ENCODE results near the gene TRIM71.
"Not testable (repeated sequence)": the region's sequence is repeated elsewhere in the genome, so short reads cannot be mapped to it uniquely, and the experiment has no call there.

Gene TRIM71

DNA sequence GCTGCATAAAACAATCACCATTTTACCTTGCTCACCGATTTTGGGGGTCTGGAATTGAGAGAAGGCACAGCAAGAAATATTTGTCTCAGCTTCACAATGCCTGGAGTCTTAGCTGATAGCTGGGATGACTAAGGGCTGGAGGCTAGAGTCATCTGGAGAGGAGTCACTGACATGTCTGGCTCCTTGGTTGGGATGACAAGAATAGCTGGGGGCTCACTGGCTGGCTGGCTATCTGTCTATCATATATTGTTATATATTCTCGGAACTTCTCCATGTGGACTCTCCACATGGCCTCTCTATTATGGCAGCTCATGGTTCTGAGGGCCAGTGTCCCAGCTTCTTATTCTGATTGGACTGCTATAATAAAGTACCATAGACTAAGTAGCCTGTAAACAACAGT, 20.0 kb upstream of the TRIM71 start:
- H3K79me2 ChIP-seq (ENCODE audit: insufficient read depth, low read length): no peaks in the 10 kb centered on the region
- no peaks in the 10 kb centered on the region for H3K9me2 ChIP-seq (ENCODE audit: low read depth, low read length)
- no peak overlapping the region for H3K4me3 ChIP-seq (ENCODE audit: low read depth, low read length, poor library complexity, severe bottlenecking)
- no peaks in the 10 kb centered on the region for H4K20me1 ChIP-seq (ENCODE audit: insufficient read depth, low read length)
- no peaks in the 10 kb centered on the region for H3K4me1 ChIP-seq (ENCODE audit: insufficient read depth, low read length, severe bottlenecking)
- no peaks in the 10 kb centered on the region for H3K36me3 ChIP-seq (ENCODE audit: insufficient read depth, low read length)
- no peak overlapping the region for H2AFZ ChIP-seq (ENCODE audit: low read length)
- no peaks in the 10 kb centered on the region; the same call in 1 of the 2 replicates for H3K27me3 ChIP-seq (ENCODE audit: insufficient read depth, low read length)
- no peaks in the 10 kb centered on the region for H3K9me3 ChIP-seq (ENCODE audit: low read length)
- H3K4me2 ChIP-seq (ENCODE audit: low read length): no peak overlapping the region
- no peak overlapping the region for H3K9ac ChIP-seq (ENCODE audit: low read length)
- H3F3A ChIP-seq (ENCODE audit: insufficient read depth, low read length): no peaks in the 10 kb centered on the region
- no peak overlapping the region for H3K27ac ChIP-seq (ENCODE audit: low read depth, low read length, poor library complexity, severe bottlenecking)
- TF ChIP-seq EZH2 (IDR thresholded peaks at IDR 0.05; ENCODE audit: borderline replicate concordance, low read length): no peak

DNA sequence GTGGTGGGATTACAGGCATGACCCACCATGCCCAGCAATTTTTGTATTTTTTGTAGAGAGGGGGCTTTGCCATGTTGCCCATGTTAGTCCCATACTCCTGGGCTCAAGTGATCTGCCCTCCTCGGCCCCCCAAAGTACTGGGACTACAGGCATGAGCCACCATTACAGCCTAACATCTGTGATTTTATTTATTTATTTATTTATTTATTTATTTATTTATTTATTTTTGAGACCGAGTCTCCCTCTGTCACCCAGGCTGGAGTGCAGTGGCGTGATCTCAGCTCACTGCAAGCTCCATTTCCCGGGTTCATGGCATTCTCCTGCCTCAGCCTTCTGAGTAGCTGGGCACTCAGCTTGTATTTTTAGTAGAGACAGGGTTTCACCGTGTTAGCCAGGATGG, 16.4 kb upstream of the TRIM71 start:
- not testable (repeated sequence) for H3K27me3 ChIP-seq (ENCODE audit: insufficient read depth, low read length); H3K4me1 ChIP-seq (ENCODE audit: insufficient read depth, low read length, severe bottlenecking); H2AFZ ChIP-seq (ENCODE audit: low read length); H3K27ac ChIP-seq (ENCODE audit: low read depth, low read length, poor library complexity, severe bottlenecking); H3F3A ChIP-seq (ENCODE audit: insufficient read depth, low read length); H3K36me3 ChIP-seq (ENCODE audit: insufficient read depth, low read length); H3K9ac ChIP-seq (ENCODE audit: low read length); H3K4me2 ChIP-seq (ENCODE audit: low read length); H3K9me2 ChIP-seq (ENCODE audit: low read depth, low read length); H3K4me3 ChIP-seq (ENCODE audit: low read depth, low read length, poor library complexity, severe bottlenecking); H3K79me2 ChIP-seq (ENCODE audit: insufficient read depth, low read length); H4K20me1 ChIP-seq (ENCODE audit: insufficient read depth, low read length); H3K9me3 ChIP-seq (ENCODE audit: low read length)

- Histone ChIP-seq H3K27ac (ENCODE audit: low read depth, low read length, poor library complexity, severe bottlenecking) (no peak overlapping the region), H3K79me2 (ENCODE audit: insufficient read depth, low read length) (no peaks in the 10 kb centered on the region), H3K4me2 (ENCODE audit: low read length) (no peak overlapping the region), H3K36me3 (ENCODE audit: insufficient read depth, low read length) (no peaks in the 10 kb centered on the region), H3K9ac (ENCODE audit: low read length) (no peak overlapping the region), H3K9me2 (ENCODE audit: low read depth, low read length) (no peaks in the 10 kb centered on the region), H3F3A (ENCODE audit: insufficient read depth, low read length) (no peaks in the 10 kb centered on the region), H4K20me1 (ENCODE audit: insufficient read depth, low read length) (no peaks in the 10 kb centered on the region), H3K9me3 (ENCODE audit: low read length) (no peaks in the 10 kb centered on the region), H3K4me3 (ENCODE audit: low read depth, low read length, poor library complexity, severe bottlenecking) (no peak overlapping the region), H3K27me3 (ENCODE audit: insufficient read depth, low read length) (no peaks in the 10 kb centered on the region), H2AFZ (ENCODE audit: low read length) (no peak overlapping the region), H3K4me1 (ENCODE audit: insufficient read depth, low read length, severe bottlenecking) (no peaks in the 10 kb centered on the region)
- TF ChIP-seq EZH2 (IDR thresholded peaks at IDR 0.05; ENCODE audit: borderline replicate concordance, low read length): no peak
- TF ChIP-seq, protein P1, sequence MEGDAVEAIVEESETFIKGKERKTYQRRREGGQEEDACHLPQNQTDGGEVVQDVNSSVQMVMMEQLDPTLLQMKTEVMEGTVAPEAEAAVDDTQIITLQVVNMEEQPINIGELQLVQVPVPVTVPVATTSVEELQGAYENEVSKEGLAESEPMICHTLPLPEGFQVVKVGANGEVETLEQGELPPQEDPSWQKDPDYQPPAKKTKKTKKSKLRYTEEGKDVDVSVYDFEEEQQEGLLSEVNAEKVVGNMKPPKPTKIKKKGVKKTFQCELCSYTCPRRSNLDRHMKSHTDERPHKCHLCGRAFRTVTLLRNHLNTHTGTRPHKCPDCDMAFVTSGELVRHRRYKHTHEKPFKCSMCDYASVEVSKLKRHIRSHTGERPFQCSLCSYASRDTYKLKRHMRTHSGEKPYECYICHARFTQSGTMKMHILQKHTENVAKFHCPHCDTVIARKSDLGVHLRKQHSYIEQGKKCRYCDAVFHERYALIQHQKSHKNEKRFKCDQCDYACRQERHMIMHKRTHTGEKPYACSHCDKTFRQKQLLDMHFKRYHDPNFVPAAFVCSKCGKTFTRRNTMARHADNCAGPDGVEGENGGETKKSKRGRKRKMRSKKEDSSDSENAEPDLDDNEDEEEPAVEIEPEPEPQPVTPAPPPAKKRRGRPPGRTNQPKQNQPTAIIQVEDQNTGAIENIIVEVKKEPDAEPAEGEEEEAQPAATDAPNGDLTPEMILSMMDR (IDR thresholded peaks at IDR 0.05; ENCODE audit: low read length): no peak
Measured at GRCh38 chr3:32813180-32813579, 4.6 kb upstream of the TRIM71 start.

- no peak for TF ChIP-seq EZH2 (IDR thresholded peaks at IDR 0.05; ENCODE audit: borderline replicate concordance, low read length)
- TF ChIP-seq, protein P1 (IDR thresholded peaks at IDR 0.05; ENCODE audit: low read length): no peak
- Histone ChIP-seq H3K27me3 (ENCODE audit: insufficient read depth, low read length) (no peaks in the 10 kb centered on the region), H4K20me1 (ENCODE audit: insufficient read depth, low read length) (no peaks in the 10 kb centered on the region), H3K79me2 (ENCODE audit: insufficient read depth, low read length) (no peaks in the 10 kb centered on the region), H2AFZ (ENCODE audit: low read length) (no peak overlapping the region), H3K4me3 (ENCODE audit: low read depth, low read length, poor library complexity, severe bottlenecking) (no peak overlapping the region), H3K4me1 (ENCODE audit: insufficient read depth, low read length, severe bottlenecking) (no peaks in the 10 kb centered on the region), H3K9me3 (ENCODE audit: low read length) (no peaks in the 10 kb centered on the region), H3K9me2 (ENCODE audit: low read depth, low read length) (no peaks in the 10 kb centered on the region), H3F3A (ENCODE audit: insufficient read depth, low read length) (no peaks in the 10 kb centered on the region), H3K36me3 (ENCODE audit: insufficient read depth, low read length) (no peaks in the 10 kb centered on the region; the same call in 1 of the 2 replicates), H3K4me2 (ENCODE audit: low read length) (no peak overlapping the region), H3K9ac (ENCODE audit: low read length) (no peak overlapping the region), H3K27ac (ENCODE audit: low read depth, low read length, poor library complexity, severe bottlenecking) (no peak overlapping the region)
Measured at GRCh38 chr3:32814361-32814760, 3.4 kb upstream of the TRIM71 start.
